Measurements from ENCODE around the gene SLC27A2.
A peak's percentile ranks its signal among the peaks of the same experiment; 100 is the strongest.
"Not testable (repeated sequence)": the region's sequence is repeated elsewhere in the genome, so short reads cannot be mapped to it uniquely, and the experiment has no call there.

The SLC27A2 gene

DNA sequence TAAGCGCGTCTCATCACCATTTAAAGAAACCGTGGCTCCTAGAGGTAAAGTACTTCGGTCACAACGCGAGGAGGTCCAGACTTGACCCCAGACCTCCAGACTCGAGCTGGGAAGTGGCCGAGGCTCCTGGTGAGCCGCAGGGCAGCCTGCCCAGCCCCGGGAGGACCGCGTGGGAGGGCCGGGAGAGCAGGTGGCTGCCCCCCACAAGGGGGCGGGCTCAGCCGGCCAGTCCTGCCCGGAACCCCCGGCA, at the start of gene SLC27A2:
Gene SLC27A2 (plus strand): TSS at position 228 of the 250 bp plus-strand sequence. CDS start 232 bp downstream, outside the sequence.
- DNase-seq = peak in 1 of 2 experiments; percentile 57

DNA sequence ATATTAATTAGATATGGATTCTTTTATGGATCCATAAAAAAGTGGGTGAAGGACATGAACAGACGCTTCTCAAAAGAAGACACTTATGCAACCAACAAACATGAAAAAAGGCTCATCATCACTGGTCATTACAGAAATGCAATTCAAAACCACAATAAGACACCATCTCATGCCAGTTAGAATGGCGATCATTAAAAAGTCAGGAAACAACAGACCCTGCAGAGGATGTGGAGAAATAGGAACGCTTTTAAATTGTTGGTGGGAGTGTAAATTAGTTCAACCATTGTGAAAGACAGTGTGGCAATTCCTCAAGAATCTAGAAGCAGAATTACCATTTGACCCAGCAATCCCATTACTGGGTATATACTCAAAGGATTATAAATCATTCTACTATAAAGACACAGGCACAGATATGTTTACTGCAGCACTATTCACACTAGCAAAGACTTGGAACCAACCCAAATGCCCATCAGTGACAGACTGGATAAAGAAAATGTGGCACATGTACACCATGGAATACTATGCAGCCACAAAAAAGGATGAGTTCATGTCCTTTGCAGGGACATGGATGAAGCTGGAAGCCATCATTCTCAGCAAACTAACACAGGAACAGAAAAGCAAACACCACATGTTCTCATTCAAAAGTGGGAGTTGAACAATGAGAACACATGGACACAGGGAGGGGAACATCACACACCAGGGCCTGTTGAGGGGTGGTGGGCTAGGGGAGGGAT, 49.6 kb upstream of the SLC27A2 start:
- DNase-seq = not testable (repeated sequence)

DNA sequence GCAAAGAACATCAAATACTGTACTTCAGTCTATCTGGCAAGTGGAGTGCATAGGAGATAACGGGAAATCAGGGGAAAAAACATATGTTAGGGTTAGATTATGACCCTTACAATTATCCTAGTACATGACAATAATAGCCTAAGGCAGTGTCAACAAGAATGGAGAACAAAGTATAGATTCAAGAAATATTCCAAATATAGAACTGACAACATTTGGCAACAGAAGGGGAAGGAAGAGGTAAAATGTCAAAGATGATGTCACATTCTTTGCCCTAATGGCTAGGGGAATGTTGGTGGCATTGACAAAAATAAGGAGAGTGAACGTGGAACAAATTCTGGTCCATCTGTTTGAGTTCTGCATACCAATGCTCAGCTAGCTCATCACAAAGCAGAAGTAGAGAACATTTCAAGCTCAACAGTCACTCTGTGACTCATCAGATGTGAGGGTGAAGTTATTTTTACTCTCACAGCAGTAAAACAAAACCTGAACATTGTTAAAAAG, 47.4 kb upstream of the SLC27A2 start:
- no peak for DNase-seq

DNA sequence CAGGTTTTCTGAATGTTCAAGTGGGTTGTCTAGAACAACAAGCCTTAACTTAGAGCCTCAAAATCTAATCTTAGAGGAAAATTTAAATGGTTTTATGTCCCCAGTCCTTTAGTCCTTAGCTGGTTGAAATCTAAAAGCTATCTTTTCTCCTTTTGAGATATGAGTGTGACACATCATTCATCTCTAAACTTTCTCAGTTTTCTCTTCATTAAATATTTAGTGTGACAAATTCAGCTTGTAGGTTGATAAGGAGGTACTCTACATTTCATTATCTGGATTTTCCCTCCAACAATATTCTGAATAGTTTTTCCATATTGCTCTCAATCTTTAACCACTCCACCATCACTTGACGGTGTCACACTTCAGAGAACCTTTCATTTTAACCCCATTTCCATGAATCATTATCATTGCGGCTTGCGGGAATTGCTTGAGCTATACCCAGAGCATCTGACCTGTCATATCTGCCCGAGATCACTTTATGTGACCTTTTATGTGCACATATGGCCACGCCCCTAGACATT, 46.9 kb upstream of the SLC27A2 start:
- no peak for DNase-seq

DNA sequence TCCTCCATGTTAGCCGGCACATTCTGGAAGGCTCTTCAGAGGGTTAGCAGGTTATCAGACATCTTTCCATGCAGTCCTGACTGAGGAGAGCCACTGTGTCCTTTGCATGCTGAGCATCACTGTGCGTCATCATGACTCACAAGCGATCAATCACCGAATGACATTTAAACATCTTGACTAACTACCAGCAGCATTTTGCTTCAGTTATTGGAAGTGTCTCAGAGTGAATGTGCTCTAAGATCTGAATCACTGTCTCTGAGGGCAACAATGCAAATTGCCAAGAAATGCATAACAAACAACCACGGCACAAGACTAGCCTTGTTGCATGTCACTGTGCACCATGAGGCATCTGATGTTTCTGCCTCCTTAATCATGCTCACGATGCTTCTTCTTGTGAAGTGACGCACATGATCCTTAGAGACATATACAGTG, 44.6 kb upstream of the SLC27A2 start:
- peak in 1 of 2 experiments; percentile 38 for DNase-seq

DNA sequence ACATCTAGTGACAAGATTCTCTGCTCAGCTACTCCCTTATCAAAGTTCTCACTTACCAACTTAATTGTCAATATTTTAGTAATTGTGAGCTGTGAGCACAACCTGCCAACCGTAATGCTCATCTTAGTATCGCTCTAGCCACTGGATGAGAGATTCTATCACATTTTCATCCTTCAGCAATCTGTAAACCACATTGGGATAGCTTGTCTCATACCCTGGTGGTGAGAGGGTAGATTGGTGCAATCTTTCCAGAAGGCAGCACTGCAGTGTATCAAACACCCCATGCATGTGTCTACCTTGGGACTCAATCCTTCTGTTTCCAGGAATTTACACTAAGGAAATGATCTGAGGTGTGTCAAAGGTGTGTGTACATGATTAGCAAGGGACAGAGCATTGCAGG, 44.1 kb upstream of the SLC27A2 start:
- no peak for DNase-seq

DNA sequence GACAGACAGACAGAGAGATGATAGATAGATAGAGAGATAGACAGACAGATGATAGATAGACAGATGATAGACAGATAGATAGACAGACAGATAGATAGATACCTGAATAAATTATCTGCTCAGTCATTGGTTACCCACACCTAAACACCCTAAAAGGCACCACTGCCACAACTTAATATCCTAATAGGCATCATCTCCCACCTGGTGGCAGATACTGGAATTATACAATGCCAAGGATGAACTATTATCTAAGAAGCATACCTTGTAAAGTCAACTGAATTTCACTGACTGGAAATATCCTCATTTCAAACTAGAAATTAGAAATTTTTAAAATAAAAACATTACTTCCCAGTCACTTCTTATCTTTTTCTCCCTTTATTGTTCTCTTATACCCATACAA, 43.6 kb upstream of the SLC27A2 start:
- DNase-seq = no peak

DNA sequence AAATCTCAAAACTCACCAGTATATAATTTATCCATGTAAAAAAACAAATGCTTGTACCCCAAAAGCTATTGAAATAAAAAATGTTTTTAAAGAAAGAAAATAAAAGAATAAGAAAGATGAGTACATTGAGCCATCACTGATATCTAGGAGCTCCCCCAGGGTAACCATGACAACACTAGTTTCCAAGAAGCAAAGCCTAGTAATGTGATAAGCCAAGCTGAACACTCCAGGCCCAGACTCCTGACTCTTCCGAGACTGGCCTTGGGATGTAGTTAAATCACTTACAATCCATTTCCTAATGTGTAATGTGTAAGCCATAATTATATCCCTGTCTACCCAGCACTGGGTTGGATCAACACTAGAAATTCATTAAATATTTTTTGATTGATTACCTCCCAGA, 41.9 kb upstream of the SLC27A2 start:
- no peak for DNase-seq

DNA sequence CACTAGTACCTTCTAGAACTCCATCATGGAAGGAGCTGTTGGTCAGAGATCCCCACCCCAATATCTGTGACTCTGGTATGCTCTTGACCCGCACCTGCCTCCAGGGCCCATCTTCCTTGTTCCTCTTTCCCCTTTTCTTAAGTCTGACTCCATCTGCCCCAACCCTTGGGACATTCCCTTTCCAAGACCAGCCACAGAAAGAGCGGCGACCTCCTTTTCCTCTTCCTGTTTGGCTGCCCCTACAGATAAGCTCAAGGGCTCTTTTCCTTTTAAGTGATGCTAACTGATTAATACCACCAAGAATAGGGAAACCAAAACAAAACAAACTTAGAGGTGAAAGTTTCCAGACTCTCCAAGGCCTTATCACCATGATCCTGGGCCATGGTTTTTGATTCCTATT, 41.0 kb upstream of the SLC27A2 start:
- DNase-seq = no peak

DNA sequence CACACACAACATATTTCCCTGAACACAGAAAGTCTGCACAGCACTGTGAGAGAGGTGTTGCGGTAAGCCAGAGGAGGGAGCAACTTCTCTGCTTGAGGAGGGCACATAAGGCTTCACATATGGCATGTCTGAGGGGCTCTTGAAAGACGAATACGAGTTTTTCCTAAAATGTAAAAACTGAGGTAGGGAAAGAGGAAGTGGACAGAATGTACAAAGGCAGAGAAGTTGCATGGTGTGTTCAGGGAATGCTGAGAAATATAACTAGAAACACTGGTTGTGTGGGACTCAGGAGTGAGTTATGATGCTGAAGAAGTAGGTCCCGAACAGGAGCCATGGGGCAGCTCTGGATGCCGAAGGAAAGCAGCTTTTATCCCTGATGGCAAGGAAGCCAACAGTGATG, 40.1 kb upstream of the SLC27A2 start:
- no peak for DNase-seq

DNA sequence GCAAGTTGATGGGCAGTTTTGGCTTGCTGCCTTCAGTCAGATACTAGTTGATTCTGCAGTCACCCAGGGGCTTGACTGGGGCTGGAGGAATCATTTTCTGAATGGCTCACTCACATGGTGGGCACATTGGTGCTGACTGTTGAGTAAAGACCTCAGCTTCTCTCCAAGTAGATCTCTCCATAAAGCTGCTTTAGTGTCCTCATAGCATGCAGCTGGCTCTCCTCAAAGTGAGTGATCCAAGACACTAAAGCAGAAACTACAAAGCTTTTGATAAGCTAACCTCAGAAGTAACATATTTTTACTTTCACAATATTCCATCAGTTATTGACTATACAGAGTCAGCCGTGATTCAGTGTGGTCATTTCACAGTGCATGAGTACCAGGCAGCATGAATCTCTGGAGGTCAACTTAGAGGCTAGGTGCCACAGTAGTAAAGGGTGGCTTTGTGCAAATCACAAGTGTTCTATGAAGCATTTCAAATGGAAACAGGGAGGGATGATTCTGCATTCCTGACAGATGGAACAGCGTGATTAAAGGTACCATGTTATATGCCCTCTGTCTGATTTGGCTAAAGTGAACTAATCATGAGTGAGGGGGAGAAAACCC, 38.6 kb upstream of the SLC27A2 start:
- no peak for DNase-seq

DNA sequence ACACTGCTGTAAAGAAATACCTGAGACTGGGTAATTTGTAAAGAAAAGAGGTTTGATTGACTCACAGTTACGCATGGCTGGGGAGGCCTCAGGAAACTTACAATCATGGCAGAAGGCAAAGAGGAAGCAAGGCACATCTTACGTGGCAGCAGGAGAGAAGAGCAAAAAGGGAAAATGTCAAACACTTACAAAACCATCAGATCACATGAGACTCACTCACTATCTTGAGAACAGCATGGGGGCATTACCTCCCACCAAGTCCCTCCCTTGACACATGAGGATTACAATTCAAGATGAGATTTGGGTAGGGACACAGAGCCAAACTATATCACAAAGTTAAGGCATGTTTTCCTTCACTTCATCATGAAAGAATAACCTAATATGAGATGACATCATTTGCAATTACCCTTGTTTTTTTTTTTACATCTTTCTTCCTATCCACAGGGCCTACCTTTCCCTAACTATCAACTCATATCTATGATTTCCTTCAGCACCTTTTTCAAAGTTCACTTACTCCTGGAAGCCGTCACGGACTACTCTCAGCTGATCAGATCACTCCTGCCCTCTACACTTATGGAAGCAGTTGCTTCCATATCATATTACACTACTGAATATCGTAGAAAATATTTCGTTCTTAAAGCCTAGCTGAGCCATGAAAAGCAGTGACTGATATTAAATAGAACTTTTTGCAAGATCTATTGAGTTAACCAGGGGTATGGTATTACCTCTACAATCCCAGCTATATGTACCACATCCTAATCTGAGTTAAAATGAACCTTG, 37.5 kb upstream of the SLC27A2 start:
- no peak for DNase-seq

DNA sequence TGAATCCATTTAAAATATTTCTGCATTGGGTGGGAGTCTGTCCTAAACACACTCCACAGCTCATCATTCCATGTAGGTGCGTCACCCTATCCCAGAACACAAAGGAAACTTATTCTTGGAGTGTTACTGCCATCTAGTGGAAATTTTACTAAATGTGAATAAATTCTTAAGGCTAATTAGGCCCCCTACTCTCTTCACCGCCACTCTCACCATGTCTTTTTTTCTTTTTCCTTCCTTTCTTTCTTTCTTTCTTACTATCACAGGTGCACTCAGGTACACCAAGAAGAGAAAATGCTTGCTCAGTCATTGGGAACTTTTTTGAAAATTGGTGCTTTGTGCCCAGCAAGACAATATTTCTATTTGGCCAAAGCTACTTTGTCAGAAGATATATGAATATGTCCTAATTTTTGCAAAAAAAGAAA, 36.5 kb upstream of the SLC27A2 start:
- DNase-seq = peak; percentile 52 to 63

DNA sequence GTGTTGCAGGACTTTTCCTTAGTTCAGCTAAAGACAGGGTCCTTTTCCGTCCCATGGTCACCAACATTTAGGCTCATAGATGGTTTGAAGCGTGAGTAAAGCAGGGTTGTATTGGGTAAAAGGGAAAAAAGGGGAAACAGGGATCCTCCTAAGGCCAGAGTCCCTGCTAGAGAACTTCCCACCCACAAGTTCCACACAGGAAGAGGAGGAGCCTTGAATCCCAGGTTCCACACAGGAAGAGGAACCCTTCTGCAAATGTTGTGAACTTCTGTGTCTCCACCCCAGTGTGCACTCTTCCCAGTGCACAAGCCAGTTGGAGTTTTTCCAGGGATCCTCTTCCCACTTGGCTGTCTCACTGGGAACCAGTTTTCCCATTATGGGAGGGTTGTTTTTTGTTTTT, 35.4 kb upstream of the SLC27A2 start:
- DNase-seq = no peak

DNA sequence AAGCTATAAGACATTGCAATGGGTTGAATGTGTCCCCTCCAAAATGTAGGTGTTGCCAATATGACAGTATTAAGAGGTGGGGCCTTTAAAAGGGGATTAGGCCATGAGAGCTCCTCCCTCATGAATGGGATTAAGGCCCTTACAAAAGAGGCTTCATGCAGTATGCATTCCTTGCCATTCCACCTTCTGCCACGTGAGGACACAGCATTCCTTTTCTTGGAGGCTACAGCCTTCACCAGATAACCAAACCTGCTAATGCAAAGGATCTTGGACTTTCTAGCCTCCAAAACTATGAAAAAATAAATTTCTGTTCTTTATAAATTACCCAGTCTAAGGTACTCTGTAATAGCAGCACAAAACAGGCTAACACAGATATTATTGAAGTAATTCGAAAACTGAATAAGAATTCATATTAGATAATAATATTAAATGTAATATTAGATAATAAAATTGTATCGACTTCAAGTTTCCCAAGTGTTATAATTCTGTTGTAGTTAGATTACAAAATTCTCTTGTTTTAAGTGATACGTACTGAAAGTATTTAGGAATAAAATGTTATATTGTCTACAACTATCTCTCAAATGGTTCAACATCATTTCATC, 33.5 kb upstream of the SLC27A2 start:
- DNase-seq = peak; percentile 30 to 31

DNA sequence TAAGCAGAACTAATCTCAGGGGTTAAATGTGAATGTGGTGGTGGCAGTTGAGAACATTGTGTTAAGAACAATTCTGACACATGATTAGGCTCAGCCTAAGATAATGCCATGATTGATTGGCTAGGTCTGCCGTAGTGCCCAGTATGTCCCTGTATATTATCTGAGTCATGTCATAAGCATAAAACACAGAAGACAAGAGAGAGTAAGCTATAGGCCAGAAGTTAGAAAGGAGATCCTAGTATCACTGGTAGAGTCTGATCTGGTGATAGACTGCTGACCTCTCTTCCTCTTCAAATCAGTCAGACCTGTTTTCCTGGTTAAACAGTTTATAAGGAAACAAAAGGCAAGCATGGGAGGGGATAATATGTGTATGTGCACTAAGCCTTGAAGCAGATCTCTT, 32.9 kb upstream of the SLC27A2 start:
- no peak for DNase-seq

DNA sequence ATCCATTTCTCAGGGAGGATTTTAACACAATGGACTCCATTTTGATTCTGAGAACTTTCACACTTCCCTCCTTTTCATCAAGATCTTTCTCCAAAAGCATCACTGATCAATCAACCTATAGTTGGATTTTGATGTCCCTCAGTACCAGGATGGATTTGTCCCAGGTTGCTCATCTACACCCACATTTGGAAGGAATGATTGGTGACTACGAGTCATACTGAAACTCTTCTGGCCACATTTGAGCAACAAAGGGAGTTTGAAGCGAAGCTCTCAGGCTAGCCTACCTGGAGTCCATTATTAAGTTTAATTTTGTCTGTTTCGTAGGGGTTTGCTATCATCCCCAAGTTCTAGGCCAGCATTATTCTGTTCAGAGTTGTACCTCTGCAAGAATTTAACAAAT, 31.6 kb upstream of the SLC27A2 start:
- no peak for DNase-seq

DNA sequence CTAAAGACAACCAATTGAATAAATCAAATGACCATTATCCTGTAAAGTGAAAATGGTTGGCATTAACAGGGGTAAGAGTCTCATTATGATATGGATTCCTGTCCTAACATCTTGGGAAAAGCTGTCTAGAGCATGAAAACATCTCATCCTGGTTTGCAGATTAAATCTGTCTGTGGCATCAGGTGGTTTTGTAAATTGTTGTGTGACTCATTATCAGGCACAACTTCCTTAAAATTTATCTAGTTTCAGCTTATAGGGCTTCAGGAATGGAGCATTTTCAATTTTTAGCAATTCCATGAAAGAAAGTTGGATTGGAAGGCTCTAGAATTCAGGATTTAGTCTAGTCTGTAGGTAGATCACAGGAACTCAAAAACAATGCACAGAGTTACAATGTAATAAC, 31.1 kb upstream of the SLC27A2 start:
- DNase-seq = no peak

DNA sequence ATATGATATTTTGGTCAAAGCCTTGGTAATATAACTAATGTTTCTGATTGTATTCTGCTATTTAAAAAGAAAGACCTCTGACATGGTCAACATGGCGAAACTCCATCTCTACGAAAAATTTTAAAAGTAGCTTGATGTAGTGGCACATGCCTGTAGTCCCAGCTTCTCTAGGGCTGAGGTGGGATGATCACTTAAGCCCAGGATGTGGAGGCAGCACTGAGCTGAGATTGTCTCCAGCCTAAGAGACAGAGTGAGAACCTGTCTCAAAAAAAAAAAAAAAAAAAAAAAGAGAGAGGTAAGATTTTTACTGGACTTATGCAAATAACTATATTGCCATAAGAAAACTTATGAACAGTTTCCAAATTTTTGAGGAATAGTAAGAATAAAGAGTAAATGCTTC, 30.5 kb upstream of the SLC27A2 start:
- DNase-seq = no peak

DNA sequence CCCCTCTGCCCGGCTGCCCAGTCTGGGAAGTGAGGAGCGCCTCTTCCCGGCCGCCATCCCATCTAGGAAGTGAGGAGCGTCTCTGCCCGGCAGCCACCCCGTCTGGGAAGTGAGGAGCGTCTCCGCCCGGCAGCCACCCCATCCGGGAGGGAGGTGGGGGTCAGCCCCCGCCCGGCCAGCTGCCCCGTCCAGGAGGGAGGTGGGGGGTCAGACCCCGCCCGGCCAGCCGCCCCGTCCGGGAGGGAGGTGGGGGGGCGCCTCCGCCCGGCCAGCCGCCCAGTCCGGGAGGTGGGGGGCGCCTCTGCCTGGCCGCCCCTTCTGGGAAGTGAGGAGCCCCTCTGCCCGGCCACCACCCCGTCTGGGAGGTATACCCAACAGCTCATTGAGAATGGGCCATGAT, 23.8 kb upstream of the SLC27A2 start:
- not testable (repeated sequence) for DNase-seq

DNA sequence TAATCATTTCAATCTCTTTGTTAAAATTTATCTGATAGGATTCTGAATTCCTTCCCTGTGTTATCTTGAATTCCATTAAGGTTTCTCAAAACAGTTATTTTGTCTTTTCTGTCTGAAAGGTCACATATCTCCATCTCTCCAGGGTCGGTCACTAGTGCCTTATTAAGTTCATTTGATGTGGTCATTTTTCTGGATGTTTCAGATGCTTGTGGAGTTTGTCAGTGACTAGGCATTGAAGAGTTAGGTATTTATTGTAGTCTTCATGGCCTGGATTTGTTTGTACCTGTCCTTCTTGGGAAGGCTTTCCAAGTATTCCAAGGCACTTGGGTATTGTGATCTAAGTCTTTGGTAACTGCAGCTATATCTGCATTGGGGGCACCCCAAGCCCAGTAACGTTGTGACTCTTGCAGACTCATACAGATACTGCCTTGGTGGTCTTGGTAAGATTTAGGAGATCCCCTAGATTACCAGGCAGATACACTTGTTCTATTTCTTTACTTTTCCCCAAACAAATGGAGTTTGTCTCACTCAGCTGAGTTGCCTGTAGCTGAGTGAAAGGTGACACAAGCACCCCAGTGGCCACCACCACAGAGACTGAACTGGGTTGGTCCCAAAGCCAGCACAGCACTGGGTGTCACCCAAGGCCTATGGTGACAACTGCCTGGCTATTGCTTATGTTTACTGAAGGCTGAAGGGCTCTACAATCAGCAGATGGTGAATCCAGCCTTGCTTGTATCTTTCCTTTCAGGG, 18.9 kb upstream of the SLC27A2 start:
- no peak for DNase-seq

DNA sequence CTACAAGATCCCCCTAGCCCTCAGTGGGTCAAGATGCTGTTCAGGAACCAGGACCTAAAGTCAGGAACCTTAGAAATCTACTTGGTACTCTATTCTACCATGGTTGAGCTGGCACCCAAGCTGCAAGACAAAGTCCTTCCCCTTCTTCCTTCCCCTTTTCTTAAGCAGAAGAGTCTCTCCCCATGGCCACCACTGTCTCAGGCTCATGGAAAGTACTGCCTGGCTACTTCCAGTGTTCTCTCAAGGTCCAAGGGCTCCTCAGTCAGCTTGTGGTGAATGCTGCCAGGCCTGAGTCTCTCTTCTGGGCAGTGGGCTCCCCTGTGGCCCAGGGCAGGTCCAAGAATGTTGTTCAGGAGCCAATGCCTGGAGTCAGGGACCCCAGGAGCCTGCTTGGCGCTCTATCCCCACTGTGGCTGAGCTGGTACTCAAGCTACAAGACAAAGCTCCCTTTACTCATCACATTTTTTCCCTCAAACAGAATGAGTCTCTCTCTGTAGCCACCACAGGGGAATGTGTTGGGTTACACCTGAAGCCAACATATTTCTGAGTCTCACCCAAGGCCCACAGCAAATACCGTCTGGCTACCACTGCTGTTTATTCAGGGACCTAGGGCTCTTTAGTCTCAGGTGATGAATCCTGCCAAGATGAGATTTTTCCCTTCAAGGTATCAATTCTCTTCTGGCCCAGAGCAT, 18.1 kb upstream of the SLC27A2 start:
- no peak for DNase-seq

Data from SHP77 (cell line).